HepG2 (cell line): ENCODE measurements around the gene RHOC. TPM values are rescaled to one million over a fixed set of nuclear protein-coding genes. Genes with fewer than 3 reads are reported as not detected.

Source experiments
- ARNTL ChIP-seq: sonication (generic); formaldehyde crosslinking; IDR thresholded peaks from 2 replicates; pipeline ENCODE4 v1.4.0; 2020; ENCODE audit warnings: mild to moderate bottlenecking, missing genetic modification reagents
- BCLAF1 ChIP-seq: fragments of 450-650 bp; IDR thresholded peaks from 2 replicates; pipeline ENCODE4 v1.6.1; 2017; ENCODE audit warnings: mild to moderate bottlenecking
- ETV5 ChIP-seq: IDR thresholded peaks from 2 replicates; pipeline ENCODE4 v1.6.1; 2018; ENCODE audit warnings: missing biosample characterization, missing genetic modification reagents, inconsistent platforms, borderline replicate concordance
- FOXK1 ChIP-seq: sonication (generic); formaldehyde crosslinking; IDR thresholded peaks from 2 replicates; pipeline ENCODE4 v1.4.0; 2020; ENCODE audit warnings: low read depth, missing genetic modification reagents, borderline replicate concordance
- FOXP1 ChIP-seq, 2 experiments: fragments of 450-650 bp in 1 of 2; IDR thresholded peaks; 2 replicates each; pipeline ENCODE4 v1.6.1; 2017 to 2018; ENCODE audit warnings: antibody characterized with exemption in 1 of 2
- HDAC1 ChIP-seq: sonication (generic); formaldehyde crosslinking; IDR thresholded peaks from 2 replicates; pipeline ENCODE4 v1.5.1; 2020; ENCODE audit warnings: mild to moderate bottlenecking, missing genetic modification reagents
- MED1 ChIP-seq: sonication (generic); formaldehyde crosslinking; IDR thresholded peaks from 2 replicates; pipeline ENCODE4 v1.4.0; 2020; ENCODE audit warnings: missing genetic modification reagents
- SRF ChIP-seq: IDR thresholded peaks from 2 replicates; pipeline ENCODE4 v1.6.1; 2011; ENCODE audit warnings: mild to moderate bottlenecking, low read depth, low read length, moderate library complexity
- TFAP4 ChIP-seq: sonication (generic); IDR thresholded peaks from 2 replicates; pipeline ENCODE4 v1.6.1; 2016; ENCODE audit warnings: low read depth, borderline replicate concordance
- THYN1 ChIP-seq: sonication (generic); formaldehyde crosslinking; IDR thresholded peaks from 2 replicates; pipeline ENCODE4 v1.8.1; 2023; ENCODE audit warnings: low read depth, mild to moderate bottlenecking, moderate library complexity, missing genetic modification reagents, borderline replicate concordance
- XRCC5 ChIP-seq: fragments of 200-400 bp; formaldehyde crosslinking; optimal IDR thresholded peaks from 2 replicates; pipeline ENCODE3; 2017; ENCODE audit warnings: mild to moderate bottlenecking, low read length
- ZBTB37 ChIP-seq: sonication (generic); formaldehyde crosslinking; IDR thresholded peaks from 2 replicates; pipeline ENCODE4 v1.4.0; 2020; ENCODE audit warnings: mild to moderate bottlenecking, missing genetic modification reagents
- ZNF143 ChIP-seq: sonication (generic); formaldehyde crosslinking; IDR thresholded peaks from 2 replicates; pipeline ENCODE4 v1.4.0; 2020; ENCODE audit warnings: missing genetic modification reagents
- ZNF839 ChIP-seq: sonication (generic); formaldehyde crosslinking; IDR thresholded peaks from 2 replicates; pipeline ENCODE4 v1.4.0; 2020; ENCODE audit warnings: missing genetic modification reagents, mild to moderate bottlenecking, borderline replicate concordance
- polyA plus RNA-seq, 8 experiments: library from polyadenylated mRNA; depleted of rRNA in 3 of 8; stranded (reverse) in 7 of 8; unstranded in 1 of 8; fragments of >200 nt; fragmentation: Illumina TruSeq in 4 of 8; extraction: Trizol in 4 of 8; gene quantifications; 2 replicates each; pipeline versions ENCODE4 v1.2.1 to v1.2.3, GENCODE V29; 2011 to 2016; ENCODE audit warnings: low read depth in 4 of 8, missing spikeins in 1 of 8, mixed read lengths in 1 of 8; ENCODE audit not compliant: insufficient read depth in 1 of 8
- total RNA-seq, 5 experiments: library from RNA; depleted of rRNA; stranded (reverse); fragments of >200 nt; fragmentation: Illumina TruSeq; extraction: Trizol; gene quantifications; 2 replicates each; pipeline ENCODE4 v1.2.3, GENCODE V29; 2016; ENCODE audit warnings: low read depth in 1 of 5
- TF ChIP-seq, protein P1 (sequence below): sonication (generic); formaldehyde crosslinking; conservative IDR thresholded peaks from 2 replicates; pipeline ENCODE4 v1.4.0; 2020; ENCODE audit warnings: mild to moderate bottlenecking, missing genetic modification reagents, moderate library complexity
- TF ChIP-seq, protein P2 (sequence below): sonication (generic); formaldehyde crosslinking; IDR thresholded peaks from 2 replicates; pipeline ENCODE4 v1.8.1; 2023; ENCODE audit warnings: mild to moderate bottlenecking, missing genetic modification reagents
- TF ChIP-seq, protein P3 (sequence below): sonication (generic); formaldehyde crosslinking; IDR thresholded peaks from 2 replicates; pipeline ENCODE4 v1.8.0; 2022; ENCODE audit warnings: missing genetic modification reagents, mild to moderate bottlenecking, borderline replicate concordance

Gene RHOC
- total and polyA plus RNA-seq, 2 of the 13 experiments (the other 11 are each of a cell fraction or from before 2014, with no cell fraction given), result 64.3 to 182 TPM

DNA sequence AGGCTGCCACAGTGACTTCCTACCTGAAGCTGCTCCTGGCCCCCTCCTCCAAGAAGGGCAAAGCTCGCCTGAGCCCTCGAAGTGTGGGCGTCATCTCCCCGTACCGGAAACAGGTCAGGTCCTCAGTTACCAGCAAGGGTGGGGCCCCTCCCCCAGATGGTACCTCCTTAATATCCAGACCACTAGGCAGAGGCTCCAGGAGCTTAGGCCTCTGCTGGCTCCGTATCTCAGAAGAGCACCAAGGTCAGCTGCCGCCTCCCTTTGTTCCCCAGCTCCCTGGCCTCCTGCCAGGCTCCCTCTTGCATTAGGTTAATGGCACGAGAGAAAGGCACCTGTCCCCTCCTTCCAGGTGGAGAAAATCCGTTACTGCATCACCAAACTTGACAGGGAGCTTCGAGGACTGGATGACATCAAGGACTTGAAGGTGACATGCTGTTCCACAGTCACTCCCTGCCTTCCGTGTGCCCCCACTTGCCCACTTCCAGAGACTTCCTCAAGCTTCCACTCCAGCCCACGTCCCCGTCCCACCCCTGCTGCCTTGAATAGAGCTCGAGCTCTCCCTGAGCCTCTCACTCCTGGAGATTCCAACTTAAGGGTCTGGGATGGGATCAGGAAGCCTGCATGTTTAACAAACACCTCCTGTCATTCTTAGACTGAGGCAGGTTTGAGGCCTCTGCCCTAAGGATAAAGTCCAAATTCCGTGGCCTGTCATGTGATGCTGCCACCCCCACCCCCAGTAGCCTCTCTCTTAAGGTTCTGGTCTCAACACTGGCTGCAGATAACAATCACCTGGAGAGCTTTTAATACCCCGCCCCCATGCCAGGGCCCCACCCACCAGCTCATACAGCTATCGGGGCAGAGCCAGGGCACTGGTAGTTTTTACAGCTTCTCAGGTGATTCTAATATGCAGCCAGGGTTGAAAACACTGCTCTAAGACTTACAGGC, 8.3 kb downstream of the RHOC start (continued):
- TF ChIP-seq, protein P1, sequence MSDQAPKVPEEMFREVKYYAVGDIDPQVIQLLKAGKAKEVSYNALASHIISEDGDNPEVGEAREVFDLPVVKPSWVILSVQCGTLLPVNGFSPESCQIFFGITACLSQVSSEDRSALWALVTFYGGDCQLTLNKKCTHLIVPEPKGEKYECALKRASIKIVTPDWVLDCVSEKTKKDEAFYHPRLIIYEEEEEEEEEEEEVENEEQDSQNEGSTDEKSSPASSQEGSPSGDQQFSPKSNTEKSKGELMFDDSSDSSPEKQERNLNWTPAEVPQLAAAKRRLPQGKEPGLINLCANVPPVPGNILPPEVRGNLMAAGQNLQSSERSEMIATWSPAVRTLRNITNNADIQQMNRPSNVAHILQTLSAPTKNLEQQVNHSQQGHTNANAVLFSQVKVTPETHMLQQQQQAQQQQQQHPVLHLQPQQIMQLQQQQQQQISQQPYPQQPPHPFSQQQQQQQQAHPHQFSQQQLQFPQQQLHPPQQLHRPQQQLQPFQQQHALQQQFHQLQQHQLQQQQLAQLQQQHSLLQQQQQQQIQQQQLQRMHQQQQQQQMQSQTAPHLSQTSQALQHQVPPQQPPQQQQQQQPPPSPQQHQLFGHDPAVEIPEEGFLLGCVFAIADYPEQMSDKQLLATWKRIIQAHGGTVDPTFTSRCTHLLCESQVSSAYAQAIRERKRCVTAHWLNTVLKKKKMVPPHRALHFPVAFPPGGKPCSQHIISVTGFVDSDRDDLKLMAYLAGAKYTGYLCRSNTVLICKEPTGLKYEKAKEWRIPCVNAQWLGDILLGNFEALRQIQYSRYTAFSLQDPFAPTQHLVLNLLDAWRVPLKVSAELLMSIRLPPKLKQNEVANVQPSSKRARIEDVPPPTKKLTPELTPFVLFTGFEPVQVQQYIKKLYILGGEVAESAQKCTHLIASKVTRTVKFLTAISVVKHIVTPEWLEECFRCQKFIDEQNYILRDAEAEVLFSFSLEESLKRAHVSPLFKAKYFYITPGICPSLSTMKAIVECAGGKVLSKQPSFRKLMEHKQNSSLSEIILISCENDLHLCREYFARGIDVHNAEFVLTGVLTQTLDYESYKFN (CRISPR knock-in tag), result peak; percentile 90
- TF ChIP-seq, protein P2, sequence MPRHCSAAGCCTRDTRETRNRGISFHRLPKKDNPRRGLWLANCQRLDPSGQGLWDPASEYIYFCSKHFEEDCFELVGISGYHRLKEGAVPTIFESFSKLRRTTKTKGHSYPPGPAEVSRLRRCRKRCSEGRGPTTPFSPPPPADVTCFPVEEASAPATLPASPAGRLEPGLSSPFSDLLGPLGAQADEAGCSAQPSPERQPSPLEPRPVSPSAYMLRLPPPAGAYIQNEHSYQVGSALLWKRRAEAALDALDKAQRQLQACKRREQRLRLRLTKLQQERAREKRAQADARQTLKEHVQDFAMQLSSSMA, result no peak
- TF ChIP-seq ZNF839 (CRISPR knock-in tag) (no peak), BCLAF1 (no peak), HDAC1 (peak; percentile 79), THYN1 (no peak), XRCC5 (no peak), FOXP1 (IDR thresholded peaks at IDR 0.05) (no peak), FOXP1 (CRISPR knock-in tag; IDR thresholded peaks at IDR 0.05) (0 out of 2 replicates have a peak, but pooled peaks have one; percentile 11), ETV5 (CRISPR knock-in tag) (peak; percentile 24; the same call in 1 of the 2 replicates), MED1 (peak; percentile 54), SRF (no peak), ZBTB37 (no peak), ZNF143 (CRISPR knock-in tag) (no peak), FOXK1 (CRISPR knock-in tag) (no peak), ARNTL (CRISPR knock-in tag) (no peak), TFAP4 (peak; percentile 74; the same call in 1 of the 2 replicates)
- TF ChIP-seq, protein P3, sequence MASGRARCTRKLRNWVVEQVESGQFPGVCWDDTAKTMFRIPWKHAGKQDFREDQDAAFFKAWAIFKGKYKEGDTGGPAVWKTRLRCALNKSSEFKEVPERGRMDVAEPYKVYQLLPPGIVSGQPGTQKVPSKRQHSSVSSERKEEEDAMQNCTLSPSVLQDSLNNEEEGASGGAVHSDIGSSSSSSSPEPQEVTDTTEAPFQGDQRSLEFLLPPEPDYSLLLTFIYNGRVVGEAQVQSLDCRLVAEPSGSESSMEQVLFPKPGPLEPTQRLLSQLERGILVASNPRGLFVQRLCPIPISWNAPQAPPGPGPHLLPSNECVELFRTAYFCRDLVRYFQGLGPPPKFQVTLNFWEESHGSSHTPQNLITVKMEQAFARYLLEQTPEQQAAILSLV, result 0 out of 2 replicates have a peak, but pooled peaks have one; percentile 18
